HEK293 (cell line): ENCODE results near the gene PRDX2.

Source experiments
- CTCF ChIA-PET: fragments of 350-600 bp; formaldehyde crosslinking; extraction: SDS; loops from one replicate; lab custom pipeline; 2021; ENCODE audit warnings: antibody characterized with exemption; lab: Yijun Ruan, JAX
- POLR2A ChIA-PET: fragments of 300-600 bp; formaldehyde crosslinking; extraction: SDS; loops from one replicate; lab custom pipeline; 2020; ENCODE audit warnings: antibody characterized with exemption, inconsistent platforms; lab: Yijun Ruan, JAX
- H3K27ac ChIP-seq: fragments of 200-500 bp; sonication (Bioruptor generic); 2 replicates; pipeline ENCODE4 v1.5.1; 2014; ENCODE audit warnings: low read depth, low read length, control low read depth, inconsistent platforms; ENCODE audit errors: extremely low read depth
- H3K36me3 ChIP-seq, 2 experiments: fragments of 200-500 bp in 1 of 2; sonication (Bioruptor generic) in 1 of 2; 1 replicate in 1 of 2; 2 replicates in 1 of 2; pipeline ENCODE4 v1.5.1; 2014 to 2017; ENCODE audit warnings: inconsistent platforms in 2 of 2, low read length in 2 of 2; ENCODE audit not compliant: control insufficient read depth in 2 of 2, insufficient read depth in 1 of 2
- H3K4me1 ChIP-seq: fragments of 200-500 bp; sonication (Bioruptor generic); 2 replicates; pipeline ENCODE4 v1.5.1; 2014; ENCODE audit warnings: mild to moderate bottlenecking, low read length, inconsistent platforms; ENCODE audit not compliant: control insufficient read depth, insufficient read depth
- H3K4me3 ChIP-seq: 2 replicates; pipeline ENCODE4 v1.5.1; 2011; ENCODE audit warnings: low read depth, mild to moderate bottlenecking, control low read depth, low read length, moderate library complexity
- H3K9me3 ChIP-seq: fragments of 200-500 bp; sonication (Bioruptor generic); 2 replicates; pipeline ENCODE4 v1.5.1; 2014; ENCODE audit warnings: low read depth, low read length, inconsistent platforms; ENCODE audit not compliant: control insufficient read depth, insufficient read depth
- EGR2 ChIP-seq: fragments of 450-650 bp; formaldehyde crosslinking; IDR thresholded peaks from 2 replicates; pipeline ENCODE4 v1.5.1; 2016; ENCODE audit warnings: low read depth, missing biosample characterization, missing genetic modification characterization
- INSM2 ChIP-seq: fragments of 450-650 bp; formaldehyde crosslinking; IDR thresholded peaks from 2 replicates; pipeline ENCODE4 v1.5.1; 2016; ENCODE audit warnings: missing biosample characterization, missing genetic modification characterization
- KLF1 ChIP-seq: fragments of 450-650 bp; formaldehyde crosslinking; IDR thresholded peaks from 2 replicates; pipeline ENCODE4 v1.5.1; 2016; ENCODE audit warnings: missing biosample characterization, missing genetic modification characterization
- KLF7 ChIP-seq: fragments of 450-650 bp; formaldehyde crosslinking; IDR thresholded peaks from 2 replicates; pipeline ENCODE4 v1.5.1; 2016; ENCODE audit warnings: missing biosample characterization, missing genetic modification characterization, borderline replicate concordance
- TCF7L2 ChIP-seq: IDR thresholded peaks from 2 replicates; pipeline ENCODE4 v1.6.1; 2011; ENCODE audit warnings: low read depth, mild to moderate bottlenecking, inconsistent platforms, low read length, moderate library complexity, borderline replicate concordance
- WT1 ChIP-seq: fragments of 450-650 bp; formaldehyde crosslinking; IDR thresholded peaks from 2 replicates; pipeline ENCODE4 v1.5.1; 2016; ENCODE audit warnings: missing biosample characterization, missing genetic modification characterization
- ZBTB17 ChIP-seq: fragments of 450-650 bp; formaldehyde crosslinking; IDR thresholded peaks from 2 replicates; pipeline ENCODE4 v1.5.1; 2016; ENCODE audit warnings: missing biosample characterization, missing genetic modification characterization
- ZEB2 ChIP-seq: fragments of 450-650 bp; formaldehyde crosslinking; IDR thresholded peaks from 2 replicates; pipeline ENCODE4 v1.5.1; 2016; ENCODE audit warnings: missing biosample characterization, missing genetic modification characterization
- ZFHX2 ChIP-seq: fragments of 450-650 bp; formaldehyde crosslinking; conservative IDR thresholded peaks from 2 replicates; pipeline ENCODE4 v1.5.1; 2016; ENCODE audit warnings: missing biosample characterization, missing genetic modification characterization
- ZNF121 ChIP-seq: fragments of 450-650 bp; formaldehyde crosslinking; IDR thresholded peaks from 2 replicates; pipeline ENCODE4 v1.5.1; 2016; ENCODE audit warnings: missing biosample characterization, missing genetic modification characterization
- ZNF221 ChIP-seq: fragments of 450-650 bp; formaldehyde crosslinking; IDR thresholded peaks from 2 replicates; pipeline ENCODE4 v1.5.1; 2017; ENCODE audit warnings: missing biosample characterization, missing genetic modification characterization, borderline replicate concordance
- ZNF292 ChIP-seq: fragments of 450-650 bp; formaldehyde crosslinking; IDR thresholded peaks from 2 replicates; pipeline ENCODE4 v1.5.1; 2016; ENCODE audit warnings: low read depth, missing biosample characterization, missing genetic modification characterization, borderline replicate concordance
- ZNF302 ChIP-seq: fragments of 450-650 bp; formaldehyde crosslinking; IDR thresholded peaks from 2 replicates; pipeline ENCODE4 v1.5.1; 2016; ENCODE audit warnings: missing biosample characterization, missing genetic modification characterization, low read depth
- ZNF514 ChIP-seq: fragments of 450-650 bp; formaldehyde crosslinking; IDR thresholded peaks from 2 replicates; pipeline ENCODE4 v1.5.1; 2016; ENCODE audit warnings: missing biosample characterization, missing genetic modification characterization
- ZNF518A ChIP-seq: fragments of 450-650 bp; formaldehyde crosslinking; conservative IDR thresholded peaks from 2 replicates; pipeline ENCODE4 v1.5.1; 2016; ENCODE audit warnings: low read depth, missing biosample characterization, missing genetic modification characterization
- ZNF529 ChIP-seq: fragments of 450-650 bp; formaldehyde crosslinking; IDR thresholded peaks from 2 replicates; pipeline ENCODE4 v1.5.1; 2017; ENCODE audit warnings: missing genetic modification characterization, missing biosample characterization; ENCODE audit not compliant: insufficient replicate concordance
- ZNF664 ChIP-seq: fragments of 450-650 bp; formaldehyde crosslinking; IDR thresholded peaks from 2 replicates; pipeline ENCODE4 v1.5.1; 2016; ENCODE audit warnings: missing biosample characterization, missing genetic modification characterization

Gene PRDX2

GRCh38 chr19:12843328-12843727, 41.7 kb upstream of the PRDX2 start:
- no peak for TF ChIP-seq ZNF121 (tag by site-specific recombination)
- TF ChIP-seq ZNF514 (tag by site-specific recombination): no peak
- no peak for TF ChIP-seq ZNF221
- TF ChIP-seq ZNF302: no peak
- no peak for TF ChIP-seq TCF7L2
- TF ChIP-seq KLF7 (tag by site-specific recombination): no peak
- TF ChIP-seq ZNF292: no peak
- no peak for TF ChIP-seq EGR2 (tag by site-specific recombination)
- TF ChIP-seq WT1: no peak
- no peak for TF ChIP-seq ZNF664 (tag by site-specific recombination)
- TF ChIP-seq ZEB2: no peak
- TF ChIP-seq INSM2 (tag by site-specific recombination): no peak
- no peak for TF ChIP-seq ZNF518A (tag by site-specific recombination)
- Histone ChIP-seq H3K4me1 (no peaks in the 10 kb centered on the region), H3K4me3 (no peak overlapping the region), H3K27ac (no peak overlapping the region), H3K9me3 (no peaks in the 10 kb centered on the region), H3K36me3 (no peaks in the 10 kb centered on the region)
- ChIA-PET POLR2A (no interaction called here), CTCF (interaction anchor here (1.2 to 7.2 kb wide), 2 partner anchors 78 to 83 kb away, joined by 3 to 62 read pairs; no protein-coding TSS in a partner anchor)

GRCh38 chr19:12842511-12842910, 40.9 kb upstream of the PRDX2 start:
- Histone ChIP-seq H3K4me3 (no peak overlapping the region), H3K36me3 (no peaks in the 10 kb centered on the region), H3K4me1 (no peaks in the 10 kb centered on the region), H3K27ac (no peak overlapping the region), H3K9me3 (no peaks in the 10 kb centered on the region)
- CTCF ChIA-PET: no interaction called here
- POLR2A ChIA-PET: no interaction called here
- TF ChIP-seq KLF1 (tag by site-specific recombination) (no peak), ZFHX2 (peak; percentile 41; the same call in 1 of the 2 replicates)

GRCh38 chr19:12841094-12841493, 39.5 kb upstream of the PRDX2 start:
- TF ChIP-seq ZNF529 (tag by site-specific recombination) (no peak), ZBTB17 (tag by site-specific recombination) (no peak)
- ChIA-PET POLR2A (no interaction called here), CTCF (interaction anchor here (0.7 kb wide), 1 partner anchor 81 kb away, joined by 3 read pairs; no protein-coding TSS in a partner anchor)
- Histone ChIP-seq H3K27ac (no peak overlapping the region), H3K36me3 (no peaks in the 10 kb centered on the region), H3K9me3 (no peaks in the 10 kb centered on the region), H3K4me3 (no peak overlapping the region; the same call in 1 of the 2 replicates), H3K4me1 (no peaks in the 10 kb centered on the region)
